HG03045 (cell line): ENCODE results near the gene SPATA22.
"Not testable (repeated sequence)": the region's sequence is repeated elsewhere in the genome, so short reads cannot be mapped to it uniquely, and the experiment has no call there.

Experiments
- ATAC-seq: cut with Tn5 transposase; IDR thresholded peaks from one replicate; pipeline ENCODE4 v1.9.1; 2021; ENCODE audit warnings: mild to moderate bottlenecking, moderate library complexity; ENCODE audit not compliant: unreplicated experiment

Gene SPATA22

DNA sequence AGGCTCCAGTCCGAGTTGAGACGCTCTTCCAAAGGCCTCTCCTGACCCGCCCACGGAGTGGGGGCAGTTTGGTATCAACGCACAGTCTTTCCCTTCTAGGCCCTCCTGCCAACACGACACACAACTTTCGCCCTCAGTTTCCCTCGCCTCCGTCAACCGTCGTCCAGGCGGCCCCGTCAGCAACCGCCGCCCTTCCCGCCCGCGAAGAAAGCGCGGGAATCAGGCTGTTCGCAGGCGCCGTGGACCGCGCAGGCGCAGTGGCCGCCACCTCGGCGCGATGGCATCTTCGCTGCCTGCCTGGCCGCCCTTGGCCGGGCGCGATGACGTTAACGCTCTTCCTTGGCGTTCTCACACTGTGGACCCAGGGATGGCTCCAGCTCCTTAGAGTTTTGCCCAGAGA, at the start of gene SPATA22:
TSS of gene SPATA22 (minus strand) at position 221 of the 400 bp plus-strand sequence. CDS start 2,494 bp downstream, outside the sequence.
- no peak for ATAC-seq

- ATAC-seq: not testable (repeated sequence)
Observed at GRCh38 chr17:3519472-3519871, 47.9 kb upstream of the SPATA22 start.

- no peak for ATAC-seq
Observed at GRCh38 chr17:3514873-3515272, 43.3 kb upstream of the SPATA22 start.

DNA sequence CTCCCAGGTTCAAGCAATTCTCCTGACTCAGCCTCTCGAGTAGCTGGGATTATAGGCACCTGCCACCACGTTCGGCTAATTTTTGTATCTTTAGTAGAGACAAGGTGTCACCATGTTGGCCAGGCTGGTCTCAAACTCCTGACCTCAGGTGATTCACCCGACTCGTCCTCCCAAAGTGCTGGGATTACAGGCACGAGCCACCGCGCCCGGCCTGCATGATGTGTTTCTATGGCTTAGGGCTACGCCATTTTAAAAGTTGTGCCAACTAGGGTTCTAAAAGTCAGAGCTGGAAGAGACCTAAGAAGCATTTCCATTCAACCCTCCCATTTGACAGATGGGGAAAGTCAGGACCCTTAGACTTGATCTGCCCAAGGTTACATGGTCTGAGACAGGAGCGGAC, 42.5 kb upstream of the SPATA22 start:
- not testable (repeated sequence) for ATAC-seq

GRCh38 chr17:3513305-3514035, 41.9 kb upstream of the SPATA22 start:
- ATAC-seq: no peak

DNA sequence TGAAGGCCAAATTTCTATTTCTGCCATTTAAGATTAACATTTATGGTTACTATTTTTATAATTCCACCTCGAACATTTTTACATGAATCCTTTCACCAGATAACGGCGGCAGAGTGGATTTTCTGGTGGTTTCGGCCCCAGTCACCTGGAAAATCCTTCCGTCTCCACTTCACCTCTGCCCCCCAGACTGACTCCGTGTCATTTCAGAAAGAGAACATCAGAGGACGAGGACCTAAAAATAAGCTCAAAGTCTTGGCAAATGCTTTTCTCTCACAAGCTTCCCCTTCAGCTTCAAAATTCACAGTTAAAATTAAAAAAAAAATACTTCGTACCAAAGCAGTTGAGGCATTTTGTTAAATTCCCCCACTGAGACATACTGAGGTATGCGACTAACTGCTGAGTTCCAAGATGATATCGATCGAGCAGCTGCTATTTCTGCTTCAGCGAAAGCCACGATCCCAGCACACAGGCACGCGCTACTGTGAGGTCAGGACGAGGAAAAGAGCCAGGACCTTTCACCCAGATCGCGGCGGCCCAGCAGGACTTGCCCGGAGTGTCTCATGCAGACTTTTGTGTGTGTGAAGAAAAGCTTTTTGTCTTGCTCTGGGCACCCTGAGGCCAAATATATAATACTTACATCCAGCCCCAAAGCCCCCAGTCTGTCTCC, 41.0 kb upstream of the SPATA22 start:
- ATAC-seq: no peak

- ATAC-seq: no peak
Observed at GRCh38 chr17:3511852-3512504, 40.4 kb upstream of the SPATA22 start.

DNA sequence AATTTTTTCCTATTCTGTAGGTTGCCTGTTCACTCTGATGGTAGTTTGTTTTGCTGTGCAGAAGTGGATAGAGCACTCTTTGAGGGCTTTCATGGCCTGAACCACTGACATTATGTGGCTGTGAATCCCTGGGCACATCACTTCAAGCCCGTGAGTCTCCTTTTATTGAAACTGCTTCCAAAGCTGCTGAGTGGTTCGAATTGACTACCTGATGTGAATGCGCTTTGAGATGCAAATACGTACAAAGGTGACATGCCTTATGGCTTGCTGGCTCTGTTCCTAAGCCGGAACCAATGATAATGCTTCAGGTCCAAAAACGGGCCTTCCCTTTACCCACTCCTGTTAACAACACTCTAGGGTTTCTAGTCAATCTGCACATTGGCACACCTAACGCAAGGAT, 38.5 kb upstream of the SPATA22 start:
- no peak for ATAC-seq

DNA sequence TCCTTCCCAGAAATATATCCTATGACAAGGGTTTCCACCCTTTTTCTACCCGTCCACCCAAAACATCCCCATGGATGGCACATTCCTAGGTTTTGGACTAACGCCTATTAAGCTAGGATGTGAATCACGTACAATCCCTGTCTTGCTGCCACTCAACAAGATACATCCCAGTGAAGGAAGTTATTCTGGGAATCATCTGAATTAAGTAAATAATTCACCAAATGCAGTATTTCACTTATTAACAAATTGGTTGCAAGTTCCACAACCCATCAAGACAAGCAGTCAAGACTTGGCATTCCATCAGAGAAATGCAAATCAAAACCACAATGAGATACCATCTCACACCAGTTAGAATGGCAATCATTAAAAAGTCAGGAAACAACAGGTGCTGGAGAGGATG, 36.2 kb upstream of the SPATA22 start:
- no peak for ATAC-seq

DNA sequence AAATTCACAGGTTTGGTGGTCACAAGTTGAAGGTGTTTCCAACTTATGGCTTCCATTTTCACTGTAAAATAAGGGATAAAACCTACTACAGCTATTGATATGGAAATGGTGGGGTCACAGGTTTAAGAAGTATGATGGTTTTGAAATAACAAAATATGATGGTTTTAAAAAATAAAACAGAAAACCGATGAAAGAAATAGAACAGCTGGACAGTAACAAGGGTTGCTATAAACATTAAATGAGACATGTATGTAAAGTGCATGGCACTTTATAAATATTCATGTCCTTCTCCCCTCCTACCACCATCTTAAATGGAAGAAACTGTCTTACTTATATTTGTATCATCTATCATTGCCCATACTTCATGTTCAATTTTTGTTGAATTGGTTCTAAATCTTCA, 35.5 kb upstream of the SPATA22 start:
- ATAC-seq: no peak

DNA sequence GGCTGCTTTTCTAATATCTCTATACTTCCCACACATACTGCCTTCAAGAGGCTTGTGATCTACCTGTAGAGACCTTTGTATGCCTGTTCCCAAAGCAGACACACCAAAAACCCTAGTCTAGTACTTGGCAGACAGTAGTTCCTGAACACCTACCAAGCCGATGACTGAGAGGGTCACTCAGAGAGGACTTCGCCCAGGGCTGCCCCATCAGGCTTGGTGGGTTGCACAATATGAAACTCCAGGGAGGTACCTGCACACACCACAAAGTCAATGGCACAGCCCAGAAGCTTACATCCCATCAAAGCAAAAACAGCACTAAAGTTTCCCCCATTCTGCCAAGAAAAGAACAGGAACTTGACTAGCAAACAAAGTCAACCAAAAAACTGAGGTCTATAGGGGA, 34.4 kb upstream of the SPATA22 start:
- ATAC-seq: no peak

DNA sequence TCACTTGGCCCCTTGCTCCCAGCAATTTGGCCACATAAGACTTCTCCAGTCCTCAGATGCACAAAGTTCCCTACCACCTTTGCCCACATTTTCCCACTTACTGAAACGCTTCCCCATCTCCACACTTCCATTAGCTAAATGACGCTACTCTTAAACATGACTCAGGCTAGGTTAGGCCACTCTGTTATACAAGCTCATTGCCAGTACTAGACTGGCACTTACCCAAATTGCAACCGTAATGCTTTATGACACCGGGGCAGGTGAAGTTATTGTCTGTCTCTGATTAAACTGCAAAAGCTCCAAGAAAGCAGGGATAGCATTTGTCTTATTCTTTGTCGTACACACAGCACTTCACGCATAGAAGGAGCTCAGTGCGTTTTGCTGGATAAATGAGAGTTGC, 33.4 kb upstream of the SPATA22 start:
- no peak for ATAC-seq

GRCh38 chr17:3503285-3503684, 31.7 kb upstream of the SPATA22 start:
- no peak for ATAC-seq

- no peak for ATAC-seq
Observed at GRCh38 chr17:3502466-3502865, 30.8 kb upstream of the SPATA22 start.

- no peak for ATAC-seq
Observed at GRCh38 chr17:3501344-3501743, 29.7 kb upstream of the SPATA22 start.

DNA sequence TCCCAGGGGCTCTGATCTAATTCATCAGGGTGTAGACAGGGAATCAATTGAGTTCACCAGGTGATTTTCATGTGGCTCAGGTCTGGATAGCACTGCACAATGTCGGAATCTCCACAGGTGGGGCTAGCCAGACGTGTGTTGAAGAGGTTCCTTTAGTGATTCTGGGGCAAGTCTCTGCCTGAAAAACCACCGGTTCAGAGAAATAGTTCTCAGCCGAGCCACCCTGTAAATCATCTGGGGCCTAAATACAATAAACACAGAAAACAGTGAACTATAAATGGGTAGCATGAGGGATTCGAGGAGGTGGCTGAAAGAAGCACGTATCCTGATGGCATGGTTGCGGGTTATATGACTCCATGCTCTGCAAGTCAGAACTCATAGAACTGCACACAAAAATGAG, 25.5 kb upstream of the SPATA22 start:
- no peak for ATAC-seq

DNA sequence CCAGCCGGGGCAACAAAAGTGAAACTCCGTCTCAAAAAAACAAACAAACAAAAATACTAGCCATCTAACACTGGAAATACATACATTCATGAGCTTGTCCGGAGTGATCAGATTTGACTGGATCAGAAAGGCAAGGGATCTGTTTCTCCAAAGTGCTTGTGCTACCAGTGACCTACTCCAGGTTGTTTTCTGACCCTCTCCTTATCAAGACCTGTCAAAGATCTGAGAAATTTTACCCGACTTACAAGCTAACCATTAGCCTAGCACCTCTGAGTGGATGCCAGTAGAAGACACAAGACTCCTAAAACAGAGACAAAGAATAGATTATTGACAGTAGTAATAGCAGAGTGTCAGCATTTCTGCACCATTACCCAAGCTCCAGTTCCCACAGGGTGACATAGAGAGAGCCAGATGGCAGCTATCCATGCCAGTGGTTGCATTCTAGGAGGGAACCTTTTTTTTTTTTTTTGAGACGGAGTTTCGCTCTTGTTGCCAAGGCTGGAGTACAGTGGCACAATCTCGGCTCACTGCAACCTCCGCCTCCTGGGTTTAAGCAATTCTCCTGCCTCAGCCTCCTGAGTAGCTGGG, 14.0 kb upstream of the SPATA22 start:
- no peak for ATAC-seq

DNA sequence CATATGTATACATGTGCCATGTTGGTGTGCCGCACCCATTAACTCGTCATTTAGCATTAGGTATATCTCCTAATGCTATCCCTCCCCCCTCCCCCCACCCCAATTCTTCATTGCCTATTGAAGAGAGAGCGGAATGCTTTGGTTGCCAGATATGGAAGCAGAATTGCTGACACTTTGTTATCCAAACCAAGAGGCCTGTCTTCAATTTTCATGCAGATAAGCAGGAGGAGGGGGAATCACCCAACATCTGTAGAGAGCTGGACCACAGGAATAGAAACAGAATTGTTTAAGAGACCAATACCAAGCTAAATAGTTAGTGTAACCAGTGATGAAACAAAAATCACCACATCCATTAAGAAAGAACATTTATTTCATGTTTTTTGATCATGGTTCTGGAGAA, 11.2 kb upstream of the SPATA22 start:
- ATAC-seq: no peak

DNA sequence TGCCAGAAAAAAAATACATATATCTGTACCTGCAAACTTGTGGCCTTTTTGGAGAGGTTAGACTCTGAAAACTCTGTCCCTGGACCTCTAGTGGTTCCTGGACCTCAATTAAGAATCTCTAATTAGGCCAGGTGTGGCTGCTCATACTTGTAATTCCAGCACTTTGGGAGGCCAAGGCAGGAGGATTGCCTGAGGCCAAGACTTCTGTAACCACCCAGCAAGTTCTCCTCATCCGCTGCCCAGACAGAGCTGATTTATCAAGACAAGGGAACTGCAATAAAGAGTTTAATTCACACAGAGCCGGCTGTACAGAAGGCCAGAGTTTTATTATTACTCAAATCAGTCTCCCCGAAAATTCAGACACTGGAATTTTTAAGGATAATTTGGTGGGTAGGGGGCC, 8.4 kb upstream of the SPATA22 start:
- no peak for ATAC-seq

DNA sequence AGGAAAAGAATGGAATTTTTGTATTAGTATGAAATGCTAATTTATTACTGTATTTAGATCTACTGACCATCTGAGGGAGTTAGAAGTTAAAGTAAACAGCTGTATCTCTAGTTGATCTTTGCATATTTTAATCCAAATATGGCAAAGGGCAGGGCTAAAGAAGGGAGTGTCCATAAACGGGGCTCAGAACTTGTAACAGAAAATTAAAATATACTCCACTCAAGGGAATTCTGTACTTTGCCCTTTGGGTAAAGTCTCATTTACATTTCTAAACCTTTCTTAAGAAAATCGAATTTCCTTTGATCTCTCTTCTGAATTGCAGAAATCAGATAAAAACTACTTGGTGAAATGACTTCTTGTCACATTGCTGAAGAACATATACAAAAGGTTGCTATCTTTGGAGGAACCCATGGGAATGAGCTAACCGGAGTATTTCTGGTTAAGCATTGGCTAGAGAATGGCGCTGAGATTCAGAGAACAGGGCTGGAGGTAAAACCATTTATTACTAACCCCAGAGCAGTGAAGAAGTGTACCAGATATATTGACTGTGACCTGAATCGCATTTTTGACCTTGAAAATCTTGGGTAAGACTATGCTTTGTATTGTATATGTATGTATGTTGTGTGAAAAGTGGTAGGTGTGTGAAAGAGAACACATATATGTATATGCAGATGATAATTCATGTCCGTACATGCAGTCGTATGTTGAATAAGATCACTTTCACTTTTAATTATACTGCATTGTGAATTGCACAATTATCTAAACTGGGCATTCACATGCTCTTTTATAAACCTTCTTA, 4.4 kb upstream of the SPATA22 start, which contains the start of gene ASPA:
TSS of gene ASPA (plus strand) at position 186 of the 799 bp plus-strand sequence. CDS start at position 349, 163 bp downstream.
- no peak for ATAC-seq

DNA sequence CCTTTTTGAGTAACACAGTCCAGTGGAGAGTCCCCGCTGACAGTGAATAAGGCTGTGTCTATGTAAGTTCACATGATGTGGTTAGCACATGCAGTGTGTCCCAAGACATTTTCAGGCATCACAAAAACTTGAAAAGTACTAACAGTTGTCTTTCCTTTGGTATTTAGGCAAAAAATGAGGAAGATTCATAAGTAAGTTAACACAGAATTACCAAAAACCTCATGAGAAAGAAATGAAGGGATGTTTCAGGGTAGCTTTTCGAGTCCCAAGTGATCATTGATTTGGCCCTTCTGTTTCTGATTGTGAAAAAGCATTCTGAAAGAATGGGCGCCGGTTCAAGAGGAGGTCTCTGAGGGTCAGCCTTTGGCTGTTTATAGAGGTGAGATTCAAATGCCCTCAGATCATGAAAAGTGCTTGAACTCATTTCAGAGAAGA, 3.6 kb upstream of the SPATA22 start:
- no peak for ATAC-seq
